Measurements from ENCODE around the gene ALG12. TPM values are rescaled to one million over a fixed set of nuclear protein-coding genes. Genes with fewer than 3 reads are reported as not detected.

ALG12 gene
- total and polyA plus RNA-seq, 2 of the 13 experiments (the other 11 are each of a cell fraction or from before 2014, with no cell fraction given): 7.8 to 15.8 TPM

- TF ChIP-seq, protein P1, sequence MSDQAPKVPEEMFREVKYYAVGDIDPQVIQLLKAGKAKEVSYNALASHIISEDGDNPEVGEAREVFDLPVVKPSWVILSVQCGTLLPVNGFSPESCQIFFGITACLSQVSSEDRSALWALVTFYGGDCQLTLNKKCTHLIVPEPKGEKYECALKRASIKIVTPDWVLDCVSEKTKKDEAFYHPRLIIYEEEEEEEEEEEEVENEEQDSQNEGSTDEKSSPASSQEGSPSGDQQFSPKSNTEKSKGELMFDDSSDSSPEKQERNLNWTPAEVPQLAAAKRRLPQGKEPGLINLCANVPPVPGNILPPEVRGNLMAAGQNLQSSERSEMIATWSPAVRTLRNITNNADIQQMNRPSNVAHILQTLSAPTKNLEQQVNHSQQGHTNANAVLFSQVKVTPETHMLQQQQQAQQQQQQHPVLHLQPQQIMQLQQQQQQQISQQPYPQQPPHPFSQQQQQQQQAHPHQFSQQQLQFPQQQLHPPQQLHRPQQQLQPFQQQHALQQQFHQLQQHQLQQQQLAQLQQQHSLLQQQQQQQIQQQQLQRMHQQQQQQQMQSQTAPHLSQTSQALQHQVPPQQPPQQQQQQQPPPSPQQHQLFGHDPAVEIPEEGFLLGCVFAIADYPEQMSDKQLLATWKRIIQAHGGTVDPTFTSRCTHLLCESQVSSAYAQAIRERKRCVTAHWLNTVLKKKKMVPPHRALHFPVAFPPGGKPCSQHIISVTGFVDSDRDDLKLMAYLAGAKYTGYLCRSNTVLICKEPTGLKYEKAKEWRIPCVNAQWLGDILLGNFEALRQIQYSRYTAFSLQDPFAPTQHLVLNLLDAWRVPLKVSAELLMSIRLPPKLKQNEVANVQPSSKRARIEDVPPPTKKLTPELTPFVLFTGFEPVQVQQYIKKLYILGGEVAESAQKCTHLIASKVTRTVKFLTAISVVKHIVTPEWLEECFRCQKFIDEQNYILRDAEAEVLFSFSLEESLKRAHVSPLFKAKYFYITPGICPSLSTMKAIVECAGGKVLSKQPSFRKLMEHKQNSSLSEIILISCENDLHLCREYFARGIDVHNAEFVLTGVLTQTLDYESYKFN (CRISPR knock-in tag; conservative IDR thresholded peaks at IDR 0.05): peak; percentile 47; the same call in 1 of the 2 replicates
- TF ChIP-seq, protein P2, sequence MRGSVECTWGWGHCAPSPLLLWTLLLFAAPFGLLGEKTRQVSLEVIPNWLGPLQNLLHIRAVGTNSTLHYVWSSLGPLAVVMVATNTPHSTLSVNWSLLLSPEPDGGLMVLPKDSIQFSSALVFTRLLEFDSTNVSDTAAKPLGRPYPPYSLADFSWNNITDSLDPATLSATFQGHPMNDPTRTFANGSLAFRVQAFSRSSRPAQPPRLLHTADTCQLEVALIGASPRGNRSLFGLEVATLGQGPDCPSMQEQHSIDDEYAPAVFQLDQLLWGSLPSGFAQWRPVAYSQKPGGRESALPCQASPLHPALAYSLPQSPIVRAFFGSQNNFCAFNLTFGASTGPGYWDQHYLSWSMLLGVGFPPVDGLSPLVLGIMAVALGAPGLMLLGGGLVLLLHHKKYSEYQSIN (CRISPR knock-in tag; IDR thresholded peaks at IDR 0.05; ENCODE audit: borderline replicate concordance): no peak
- TF ChIP-seq DNMT3B (CRISPR knock-in tag; conservative IDR thresholded peaks at IDR 0.05) (peak; percentile 60; the same call in 1 of the 2 replicates), ZNF776 (CRISPR knock-in tag; IDR thresholded peaks at IDR 0.05) (0 out of 2 replicates have a peak, but pooled peaks have one; percentile 48), MIER3 (CRISPR knock-in tag; IDR thresholded peaks at IDR 0.05; ENCODE audit: borderline replicate concordance) (peak; percentile 68), ARID4A (CRISPR knock-in tag; IDR thresholded peaks at IDR 0.05; ENCODE audit: borderline replicate concordance) (peak; percentile 57; the same call in 1 of the 2 replicates), ZNF503 (CRISPR knock-in tag; IDR thresholded peaks at IDR 0.05) (peak; percentile 85; the same call in 1 of the 2 replicates), HOXA5 (CRISPR knock-in tag; IDR thresholded peaks at IDR 0.05) (peak; percentile 53; the same call in 1 of the 2 replicates), SIX1 (CRISPR knock-in tag; IDR thresholded peaks at IDR 0.05; ENCODE audit: borderline replicate concordance) (no peak; the same call in 1 of the 2 replicates), HOMEZ (CRISPR knock-in tag; IDR thresholded peaks at IDR 0.05; ENCODE audit: low read depth) (0 out of 2 replicates have a peak, but pooled peaks have one; percentile 10)
- TF ChIP-seq, protein P3, sequence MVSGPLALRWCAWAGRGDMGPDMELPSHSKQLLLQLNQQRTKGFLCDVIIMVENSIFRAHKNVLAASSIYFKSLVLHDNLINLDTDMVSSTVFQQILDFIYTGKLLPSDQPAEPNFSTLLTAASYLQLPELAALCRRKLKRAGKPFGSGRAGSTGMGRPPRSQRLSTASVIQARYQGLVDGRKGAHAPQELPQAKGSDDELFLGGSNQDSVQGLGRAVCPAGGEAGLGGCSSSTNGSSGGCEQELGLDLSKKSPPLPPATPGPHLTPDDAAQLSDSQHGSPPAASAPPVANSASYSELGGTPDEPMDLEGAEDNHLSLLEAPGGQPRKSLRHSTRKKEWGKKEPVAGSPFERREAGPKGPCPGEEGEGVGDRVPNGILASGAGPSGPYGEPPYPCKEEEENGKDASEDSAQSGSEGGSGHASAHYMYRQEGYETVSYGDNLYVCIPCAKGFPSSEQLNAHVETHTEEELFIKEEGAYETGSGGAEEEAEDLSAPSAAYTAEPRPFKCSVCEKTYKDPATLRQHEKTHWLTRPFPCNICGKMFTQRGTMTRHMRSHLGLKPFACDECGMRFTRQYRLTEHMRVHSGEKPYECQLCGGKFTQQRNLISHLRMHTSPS (CRISPR knock-in tag; IDR thresholded peaks at IDR 0.05; ENCODE audit: low read depth): peak; percentile 55; the same call in 1 of the 2 replicates
Measured at GRCh38 chr22:49936018-49936972, 18.1 kb upstream of the ALG12 start (continued).
